Panc1 (cell line): Measurements from ENCODE around the gene KCNJ5.

Source experiments
- CTCF ChIP-seq: fragments of 450-650 bp; IDR thresholded peaks from 2 replicates; pipeline ENCODE4 v1.5.1; 2017; ENCODE audit warnings: mild to moderate bottlenecking
- POLR2AphosphoS5 ChIP-seq: IDR thresholded peaks from 2 replicates; pipeline ENCODE4 v1.6.1; 2012; ENCODE audit warnings: mild to moderate bottlenecking, low read depth, low read length, moderate library complexity
- REST ChIP-seq, 2 experiments: IDR thresholded peaks; 2 replicates each; pipeline ENCODE4 v1.6.1; 2011 to 2012; ENCODE audit warnings: low read depth in 2 of 2, control low read depth in 1 of 2, low read length in 1 of 2, mild to moderate bottlenecking in 1 of 2, moderate library complexity in 1 of 2; ENCODE audit not compliant: insufficient read depth in 1 of 2
- SIN3A ChIP-seq: IDR thresholded peaks from 2 replicates; pipeline ENCODE4 v1.6.1; 2012; ENCODE audit warnings: low read depth, mild to moderate bottlenecking, low read length, moderate library complexity, borderline replicate concordance; ENCODE audit not compliant: insufficient read depth

GRCh38 chr11:128919216-128919615, 28.1 kb downstream of the KCNJ5 start:
- TF ChIP-seq CTCF, result no peak
- no peak for TF ChIP-seq POLR2AphosphoS5
- no peak for TF ChIP-seq REST (IDR thresholded peaks at IDR 0.05; ENCODE audit: insufficient read depth in 1 of 2, low read depth in 2 of 2, low read length in 1 of 2)
- no peak for TF ChIP-seq SIN3A
